Measurements from ENCODE around the gene MTX1.

DNA sequence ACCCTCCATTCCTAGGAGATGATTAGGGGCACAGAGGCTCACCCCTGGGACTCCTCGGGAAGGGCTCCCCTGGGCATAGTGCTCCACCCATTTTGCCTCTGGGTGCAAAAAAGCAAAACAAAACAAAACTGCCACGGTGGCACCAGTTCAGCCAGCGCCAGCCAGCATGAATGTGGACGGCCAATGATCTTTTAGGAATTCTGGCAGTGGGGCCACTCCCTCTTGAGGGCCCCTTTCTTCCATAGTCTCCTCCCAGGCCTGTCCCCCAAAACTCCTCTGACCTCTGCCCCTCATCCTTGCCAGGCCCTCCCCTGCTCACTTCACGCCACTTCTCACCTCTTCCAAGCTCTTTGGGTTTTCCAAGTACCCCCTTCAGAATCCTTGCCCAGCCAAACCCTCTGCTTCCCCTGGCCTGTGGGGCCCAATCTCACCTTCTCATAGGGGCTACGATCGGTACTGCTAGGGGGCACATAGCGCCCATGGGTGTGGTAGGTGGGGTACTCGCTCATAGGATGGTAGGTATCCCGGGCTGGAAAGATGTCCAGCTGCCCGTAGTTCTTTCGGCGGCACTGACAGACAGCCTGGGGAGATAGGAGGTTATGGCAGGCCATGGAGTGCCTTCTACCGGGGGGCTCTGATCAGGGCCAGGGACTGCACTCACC is 21.6 kb upstream of the MTX1 start:
- TF ChIP-seq, protein P1, sequence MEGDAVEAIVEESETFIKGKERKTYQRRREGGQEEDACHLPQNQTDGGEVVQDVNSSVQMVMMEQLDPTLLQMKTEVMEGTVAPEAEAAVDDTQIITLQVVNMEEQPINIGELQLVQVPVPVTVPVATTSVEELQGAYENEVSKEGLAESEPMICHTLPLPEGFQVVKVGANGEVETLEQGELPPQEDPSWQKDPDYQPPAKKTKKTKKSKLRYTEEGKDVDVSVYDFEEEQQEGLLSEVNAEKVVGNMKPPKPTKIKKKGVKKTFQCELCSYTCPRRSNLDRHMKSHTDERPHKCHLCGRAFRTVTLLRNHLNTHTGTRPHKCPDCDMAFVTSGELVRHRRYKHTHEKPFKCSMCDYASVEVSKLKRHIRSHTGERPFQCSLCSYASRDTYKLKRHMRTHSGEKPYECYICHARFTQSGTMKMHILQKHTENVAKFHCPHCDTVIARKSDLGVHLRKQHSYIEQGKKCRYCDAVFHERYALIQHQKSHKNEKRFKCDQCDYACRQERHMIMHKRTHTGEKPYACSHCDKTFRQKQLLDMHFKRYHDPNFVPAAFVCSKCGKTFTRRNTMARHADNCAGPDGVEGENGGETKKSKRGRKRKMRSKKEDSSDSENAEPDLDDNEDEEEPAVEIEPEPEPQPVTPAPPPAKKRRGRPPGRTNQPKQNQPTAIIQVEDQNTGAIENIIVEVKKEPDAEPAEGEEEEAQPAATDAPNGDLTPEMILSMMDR (IDR thresholded peaks at IDR 0.05): no peak
- TF ChIP-seq POLR2A (IDR thresholded peaks at IDR 0.05): no peak
- no peak for TF ChIP-seq POLR2AphosphoS5 (IDR thresholded peaks at IDR 0.05)
